A204.1 (cell line): ENCODE measurements around the gene PPFIA1.
"Not testable (repeated sequence)": the region's sequence is repeated elsewhere in the genome, so short reads cannot be mapped to it uniquely, and the experiment has no call there.

ENCODE experiments used
- FAIRE-seq: peaks from 2 replicates; lab custom pipeline; 2012; peaks lifted over from hg19 to GRCh38; lab: Jason Lieb, UNC

Gene PPFIA1

DNA sequence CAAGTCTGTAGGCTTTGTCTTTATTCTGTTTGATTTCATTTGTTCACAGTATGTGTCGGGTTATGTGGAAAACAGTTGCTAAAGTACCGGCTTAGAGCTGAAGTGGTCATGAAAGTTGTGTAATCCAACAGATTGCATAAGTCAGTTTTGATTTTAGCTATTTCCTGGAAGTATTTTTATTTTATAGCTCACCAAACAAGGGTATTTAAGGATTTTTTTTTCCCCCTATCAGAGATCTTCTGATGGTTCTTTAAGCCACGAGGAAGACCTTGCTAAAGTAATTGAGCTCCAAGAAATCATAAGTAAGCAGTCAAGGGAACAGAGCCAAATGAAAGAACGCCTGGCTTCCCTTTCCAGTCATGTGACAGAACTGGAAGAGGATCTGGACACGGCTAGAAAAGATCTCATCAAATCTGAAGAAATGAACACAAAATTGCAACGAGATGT is 55.9 kb downstream of the PPFIA1 start:
- FAIRE-seq = no peak

DNA sequence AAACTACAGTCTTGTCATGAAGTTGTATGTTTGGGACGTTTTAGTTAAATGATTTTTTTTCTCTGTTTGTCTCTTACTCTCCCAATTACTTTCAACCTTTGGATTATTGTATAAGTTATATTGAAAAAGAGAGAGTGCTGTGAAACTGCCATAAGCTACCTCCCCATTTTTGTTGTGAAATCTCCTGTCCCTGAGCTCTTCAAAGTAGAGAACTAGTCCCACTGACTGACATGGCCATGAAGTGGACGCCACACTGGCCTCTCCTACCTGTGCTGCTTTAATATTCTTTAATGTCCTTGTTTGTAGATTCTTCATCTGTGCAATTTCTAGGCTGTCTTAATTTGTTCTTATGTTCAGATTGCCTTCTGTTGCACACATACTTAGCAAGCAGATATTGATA is 56.3 kb downstream of the PPFIA1 start:
- FAIRE-seq = no peak

DNA sequence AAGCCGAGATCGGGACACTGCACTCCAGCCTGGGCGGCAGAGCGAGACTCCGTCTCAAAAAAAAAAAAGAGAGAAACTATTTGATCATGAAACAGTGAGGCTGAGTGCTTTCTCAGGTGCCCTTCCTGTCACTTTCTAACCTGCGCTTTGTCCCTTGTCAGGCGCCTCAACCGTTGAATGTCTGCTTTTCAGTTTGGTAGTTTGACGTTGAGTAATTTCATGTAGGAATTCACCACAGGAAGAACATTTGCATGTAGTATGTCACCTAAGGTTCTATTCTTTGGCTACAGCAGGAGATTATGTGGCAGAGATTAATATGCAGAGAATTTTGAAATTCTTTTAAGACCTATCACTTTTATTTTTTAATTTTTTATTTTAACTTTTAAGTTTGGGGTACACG is 57.2 kb downstream of the PPFIA1 start:
- FAIRE-seq = no peak

DNA sequence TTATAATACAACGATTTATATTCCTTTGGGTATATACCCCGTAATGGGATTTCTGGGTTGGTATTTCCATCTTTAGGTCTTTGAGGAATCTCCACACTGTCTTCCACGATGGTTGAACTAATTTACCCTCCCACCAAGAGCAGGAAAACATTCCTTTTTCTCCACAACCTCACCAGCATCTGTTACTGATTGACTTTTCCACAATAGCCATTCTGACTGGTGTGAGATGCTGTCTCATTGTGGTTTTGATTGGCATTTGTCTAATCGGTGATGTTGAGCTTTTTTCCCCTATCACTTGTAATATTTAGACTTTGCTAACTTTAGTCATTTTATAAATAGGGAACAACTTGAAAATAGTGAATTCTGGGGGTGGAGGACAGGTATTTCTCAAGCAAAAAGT is 58.1 kb downstream of the PPFIA1 start:
- FAIRE-seq = no peak

DNA sequence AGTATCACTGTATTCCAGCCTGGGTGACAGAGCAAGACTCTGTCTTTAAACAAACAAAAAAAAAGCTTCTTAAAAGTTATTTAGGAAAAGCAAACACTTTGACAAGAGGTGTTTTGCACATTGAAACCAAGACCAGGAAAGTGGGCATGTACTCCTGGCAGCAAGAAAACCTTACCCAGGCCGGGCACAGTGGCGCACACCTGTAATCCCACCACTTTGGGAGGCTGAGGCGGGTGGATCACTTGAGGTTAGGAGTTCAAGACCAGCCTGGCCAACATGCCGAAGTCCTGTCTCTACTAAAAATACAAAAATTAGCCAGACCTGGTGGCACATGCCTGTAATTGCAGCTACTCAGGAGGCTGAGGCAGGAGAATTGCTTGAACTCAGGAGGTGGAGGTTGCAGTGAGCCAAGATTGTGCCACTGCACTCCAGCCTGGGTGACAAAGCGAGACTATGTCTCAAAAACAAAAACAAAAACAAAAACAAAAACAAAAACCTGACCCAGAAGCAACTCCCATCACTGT is 60.9 kb downstream of the PPFIA1 start:
- not testable (repeated sequence) for FAIRE-seq

DNA sequence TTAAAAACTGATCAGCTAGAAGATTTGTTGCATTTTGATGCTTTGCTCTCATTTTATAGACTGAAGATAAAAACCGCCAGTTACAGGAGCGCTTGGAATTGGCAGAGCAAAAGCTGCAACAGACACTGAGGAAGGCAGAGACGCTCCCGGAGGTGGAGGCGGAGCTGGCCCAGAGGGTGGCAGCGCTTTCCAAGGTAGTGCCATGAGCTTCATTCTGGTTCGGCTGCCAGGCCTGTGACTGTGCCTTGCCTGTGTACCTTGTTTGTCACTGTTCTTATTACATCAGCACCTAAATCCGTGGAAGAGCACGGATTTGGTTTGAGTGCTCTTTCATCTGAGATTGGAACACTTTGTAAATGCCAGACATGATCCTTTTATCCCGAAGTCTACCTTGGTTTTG is 61.4 kb downstream of the PPFIA1 start:
- no peak for FAIRE-seq

DNA sequence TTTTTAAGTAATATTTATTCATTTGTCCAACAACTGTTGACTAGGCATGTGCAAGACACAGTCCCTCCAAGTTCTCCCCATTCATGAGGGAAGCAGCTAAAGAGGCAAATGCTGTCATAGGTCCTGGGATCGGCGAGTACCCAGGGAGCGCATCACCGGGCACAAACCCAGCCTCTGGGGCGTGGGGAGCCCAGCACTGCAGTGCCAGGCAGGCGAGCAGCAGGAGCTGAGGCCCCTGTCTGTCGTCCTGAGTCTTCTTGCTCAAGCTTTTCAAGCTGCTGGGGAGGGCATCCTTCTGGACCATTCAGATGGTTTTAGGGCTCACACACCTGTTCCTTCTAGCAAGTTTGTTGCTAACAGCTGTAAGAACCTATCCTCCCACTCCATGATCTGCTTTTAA is 62.1 kb downstream of the PPFIA1 start:
- no peak for FAIRE-seq

DNA sequence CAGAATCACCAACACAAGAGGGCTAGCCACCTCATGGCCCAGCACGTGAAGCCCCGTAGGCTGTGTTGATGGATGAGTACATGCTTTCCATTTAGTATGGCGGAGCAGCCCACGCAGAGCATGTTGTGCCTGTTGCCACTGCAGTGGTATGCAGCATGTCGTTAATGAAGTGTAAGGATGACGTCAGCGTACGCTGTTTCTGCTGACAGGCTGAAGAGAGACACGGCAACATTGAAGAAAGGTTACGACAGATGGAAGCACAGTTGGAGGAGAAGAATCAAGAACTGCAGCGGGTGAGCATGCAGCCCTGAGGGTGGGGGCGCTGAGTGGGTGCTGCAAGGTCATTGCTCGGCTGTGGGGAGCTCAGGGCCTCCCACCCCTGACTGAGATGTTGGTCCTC is 62.8 kb downstream of the PPFIA1 start:
- FAIRE-seq = no peak

DNA sequence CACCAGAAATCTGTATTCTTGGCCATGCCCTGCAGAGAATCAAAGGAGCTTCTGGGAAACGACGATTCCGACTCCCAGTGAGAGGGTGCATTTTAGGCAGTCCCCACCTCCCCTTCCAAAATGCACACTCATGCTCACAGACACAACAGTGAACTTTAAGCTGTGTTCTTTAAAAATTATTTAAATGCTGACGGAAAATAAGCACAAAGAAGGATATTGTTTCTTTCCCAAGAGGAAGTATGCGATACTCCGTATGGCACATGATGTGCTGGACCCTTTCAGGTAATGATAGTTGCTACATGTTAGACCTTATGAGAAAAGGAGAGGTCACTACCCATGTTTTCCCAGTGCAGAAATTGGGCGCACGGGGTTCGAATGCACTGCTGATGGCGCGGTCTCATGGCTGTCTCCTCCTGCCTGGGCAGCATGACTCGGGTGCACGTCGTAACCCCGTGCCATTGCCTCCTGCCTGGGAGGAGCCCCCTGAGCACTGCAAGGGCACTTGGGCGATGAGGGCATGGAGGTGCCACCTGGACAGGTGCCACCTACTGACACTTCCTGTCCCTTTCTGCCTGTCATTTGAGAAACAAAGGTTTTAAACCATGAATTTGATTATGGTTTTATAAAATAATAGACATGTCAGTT is 64.0 kb downstream of the PPFIA1 start:
- FAIRE-seq = no peak

DNA sequence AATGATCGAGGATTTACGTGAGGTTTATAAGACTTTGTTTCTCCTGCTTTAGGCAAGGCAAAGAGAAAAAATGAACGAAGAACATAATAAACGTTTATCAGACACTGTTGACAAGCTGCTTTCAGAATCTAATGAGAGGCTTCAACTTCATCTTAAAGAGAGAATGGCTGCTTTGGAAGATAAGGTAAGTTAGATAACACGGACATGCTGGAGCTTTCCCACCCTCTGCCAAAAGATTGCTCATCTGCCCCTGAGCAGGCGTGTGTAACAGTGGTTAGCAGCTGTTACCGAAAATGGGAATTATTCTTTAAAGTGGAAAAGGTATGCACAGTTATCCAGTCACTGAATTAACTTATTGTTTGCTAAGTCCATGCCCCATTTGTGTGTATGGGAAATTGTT is 65.0 kb downstream of the PPFIA1 start:
- no peak for FAIRE-seq

DNA sequence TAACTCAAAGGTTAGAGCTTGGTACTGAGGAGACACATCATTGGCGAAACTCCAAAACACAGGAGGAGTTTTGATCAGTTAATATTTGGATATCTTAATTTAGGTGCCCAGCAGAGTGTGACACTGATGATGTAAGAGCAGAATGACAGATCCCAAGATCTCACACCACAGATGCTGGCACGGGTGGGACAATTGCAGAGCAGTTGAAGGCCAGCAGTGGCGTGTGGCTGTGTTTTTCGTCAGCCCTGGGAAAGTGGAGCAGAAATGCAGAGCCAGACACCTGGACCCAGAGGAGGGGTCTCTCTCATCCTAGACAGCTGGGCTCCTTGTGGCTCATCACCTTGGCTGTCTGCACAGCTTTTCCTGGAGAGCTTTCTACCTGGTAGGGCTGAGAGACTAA is 68.1 kb downstream of the PPFIA1 start:
- no peak for FAIRE-seq

DNA sequence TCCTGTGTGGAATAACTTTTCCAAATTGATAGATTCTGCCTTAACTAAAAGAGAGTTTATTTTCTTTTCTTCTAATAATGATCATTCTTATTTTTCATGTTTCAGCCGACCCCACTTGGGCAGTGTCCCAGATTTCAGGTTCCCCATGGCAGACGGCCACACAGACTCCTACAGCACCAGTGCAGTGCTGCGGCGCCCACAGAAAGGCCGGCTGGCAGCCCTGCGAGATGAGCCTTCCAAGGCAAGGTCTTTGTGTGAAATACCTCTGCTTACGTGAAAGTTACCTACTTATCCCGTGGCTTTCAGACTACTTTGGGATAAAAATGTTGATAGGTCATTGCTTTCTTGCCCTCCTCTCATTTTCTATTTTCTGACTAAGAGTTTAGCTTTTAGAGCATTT is 68.6 kb downstream of the PPFIA1 start:
- FAIRE-seq = no peak

DNA sequence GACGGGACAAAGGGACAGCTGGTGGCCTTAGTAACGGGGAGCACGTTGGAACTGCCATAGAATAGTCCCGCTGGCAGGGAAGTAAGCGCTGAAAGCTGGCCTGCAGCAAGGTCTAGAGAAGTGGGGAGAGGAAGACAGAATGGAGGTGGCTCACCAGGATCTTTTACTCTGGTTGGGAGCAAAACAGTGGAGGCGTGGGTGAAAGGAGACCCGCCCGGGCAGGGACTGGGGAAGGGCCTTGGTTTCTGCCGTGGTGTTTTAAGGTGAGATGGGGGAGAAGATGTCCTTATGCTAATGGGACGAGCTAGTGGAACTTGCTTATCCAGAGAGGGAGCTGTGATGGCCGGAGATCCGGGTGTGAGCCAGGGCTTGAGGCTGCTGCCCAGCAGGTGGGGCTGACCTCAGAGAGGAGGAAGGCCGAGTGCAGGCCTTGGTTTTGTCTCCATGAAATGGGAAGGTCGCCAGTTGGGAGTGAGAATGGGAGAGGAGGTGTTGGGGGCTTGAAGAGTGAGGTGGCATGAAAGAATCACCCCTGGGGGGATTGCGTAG is 71.5 kb downstream of the PPFIA1 start:
- FAIRE-seq = no peak

DNA sequence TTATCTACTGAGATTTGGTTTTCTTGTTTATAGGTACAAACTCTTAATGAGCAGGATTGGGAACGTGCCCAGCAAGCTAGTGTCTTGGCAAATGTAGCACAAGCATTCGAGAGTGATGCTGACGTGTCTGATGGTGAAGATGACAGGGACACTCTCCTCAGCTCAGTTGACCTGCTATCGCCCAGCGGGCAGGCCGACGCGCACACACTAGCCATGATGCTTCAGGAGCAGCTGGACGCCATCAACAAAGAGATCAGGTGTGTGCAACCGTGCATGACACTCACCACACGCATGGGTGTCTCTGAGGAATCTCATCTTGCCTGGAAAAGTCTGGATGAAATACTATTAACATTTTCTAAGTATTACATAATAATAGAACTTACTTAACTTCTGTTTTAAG is 73.1 kb downstream of the PPFIA1 start:
- FAIRE-seq = no peak

DNA sequence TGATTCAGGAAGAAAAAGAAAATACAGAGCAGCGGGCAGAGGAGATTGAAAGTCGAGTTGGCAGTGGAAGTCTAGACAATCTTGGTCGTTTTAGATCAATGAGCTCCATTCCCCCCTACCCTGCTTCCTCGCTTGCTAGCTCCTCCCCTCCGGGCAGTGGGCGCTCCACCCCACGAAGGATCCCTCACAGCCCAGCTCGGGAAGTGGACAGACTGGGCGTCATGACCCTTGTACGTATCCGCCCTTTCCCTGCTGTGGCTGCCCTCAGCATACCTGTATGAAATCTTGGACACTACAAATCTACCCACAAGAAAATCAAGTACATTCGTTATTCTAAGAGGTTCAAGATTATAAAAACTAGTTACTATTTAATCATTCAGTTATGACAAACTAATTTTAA is 77.7 kb downstream of the PPFIA1 start:
- FAIRE-seq = no peak

DNA sequence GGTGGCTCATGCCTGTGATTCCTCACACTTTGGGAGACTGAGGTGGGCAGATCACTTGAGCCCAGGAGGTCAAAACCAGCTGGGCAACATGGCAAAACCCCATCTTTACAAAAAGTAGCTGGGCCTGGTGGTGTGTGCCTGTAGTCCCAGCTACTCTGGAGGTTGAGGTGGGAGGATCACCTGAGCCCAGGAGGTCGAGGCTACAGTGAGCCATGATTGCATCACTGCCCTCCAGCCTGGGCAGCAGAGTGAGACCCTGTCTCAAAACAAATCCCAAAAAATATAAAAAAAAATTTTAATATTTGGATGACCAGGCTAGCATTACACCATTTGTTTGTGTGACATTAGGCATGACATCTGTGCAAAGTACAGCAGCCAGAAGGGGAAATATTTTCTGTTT is 78.1 kb downstream of the PPFIA1 start:
- no peak for FAIRE-seq

DNA sequence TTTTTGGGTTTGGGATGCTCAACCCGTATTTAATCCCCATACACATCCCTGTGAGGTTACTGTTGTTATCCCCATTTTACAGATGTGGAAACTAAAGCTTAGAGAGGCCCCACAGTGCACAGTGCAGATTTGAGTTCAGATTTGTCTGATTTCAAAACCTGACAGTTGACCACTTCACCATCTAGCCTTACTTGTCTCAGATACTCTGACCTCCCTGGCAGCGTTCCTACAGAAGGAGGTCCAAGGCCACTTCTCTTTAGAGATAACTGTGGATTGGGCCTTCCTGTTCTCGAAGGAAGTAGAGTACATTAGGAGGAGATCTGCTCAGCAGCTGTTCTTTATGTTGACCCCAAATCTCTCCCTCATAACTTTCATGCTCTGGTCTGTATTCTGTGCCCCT is 81.2 kb downstream of the PPFIA1 start:
- no peak for FAIRE-seq

DNA sequence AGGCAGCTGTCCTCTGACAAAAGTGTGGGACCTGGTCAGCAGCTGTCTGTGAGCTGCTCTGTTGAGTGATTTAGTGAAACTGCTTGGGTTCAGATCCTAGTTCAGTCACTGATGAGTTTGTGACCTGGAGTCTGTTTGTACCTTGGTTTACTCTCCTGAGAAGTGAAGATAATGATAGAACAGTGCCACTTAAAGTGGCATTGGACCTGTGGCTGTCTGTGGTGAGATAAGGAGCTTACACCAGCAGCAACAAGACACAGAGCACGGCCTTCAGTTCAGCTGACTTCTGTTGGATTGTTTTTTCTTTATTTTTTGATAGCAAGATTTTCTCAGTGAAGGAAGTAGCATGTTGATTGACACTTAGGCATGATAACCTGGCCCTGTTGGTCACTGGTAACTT is 81.6 kb downstream of the PPFIA1 start:
- FAIRE-seq = no peak

DNA sequence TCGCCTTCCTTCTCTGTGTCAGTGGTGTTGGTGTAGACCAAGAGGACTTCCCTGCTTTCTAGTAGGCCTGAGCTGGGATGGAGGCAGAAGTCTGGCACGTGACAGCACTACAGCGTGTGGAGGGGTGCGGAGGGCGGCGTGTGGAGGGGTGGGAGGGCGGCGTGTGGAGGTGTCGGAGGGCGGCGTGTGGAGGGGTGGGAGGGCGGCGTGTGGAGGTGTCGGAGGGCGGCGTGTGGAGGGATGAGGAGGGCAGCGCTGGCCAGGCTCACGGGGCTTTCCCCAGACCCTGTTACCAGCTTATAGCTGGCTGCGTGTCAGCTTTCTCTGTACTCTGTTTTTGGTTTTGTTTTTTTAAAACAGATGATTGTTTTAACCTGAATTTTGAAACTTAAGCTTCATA is 82.1 kb downstream of the PPFIA1 start:
- no peak for FAIRE-seq

DNA sequence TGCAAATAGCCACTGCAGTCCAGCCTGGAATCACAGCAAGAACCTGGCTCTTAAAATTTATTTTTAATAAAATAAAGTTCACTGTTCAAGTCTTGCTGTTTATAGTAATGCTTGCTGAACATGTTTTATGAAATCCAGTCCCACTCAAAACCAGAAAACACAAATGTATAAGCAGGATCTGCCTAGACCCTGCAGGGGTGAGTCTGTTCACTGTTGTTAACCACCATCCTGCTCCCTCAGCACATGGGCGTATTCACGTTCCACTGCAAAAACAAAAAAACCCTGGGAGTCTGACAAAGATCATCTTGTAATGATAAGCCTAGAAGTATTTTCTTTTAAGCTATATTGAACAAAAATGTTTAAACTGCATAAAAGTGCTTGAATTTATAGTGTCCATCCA is 82.8 kb downstream of the PPFIA1 start:
- no peak for FAIRE-seq

DNA sequence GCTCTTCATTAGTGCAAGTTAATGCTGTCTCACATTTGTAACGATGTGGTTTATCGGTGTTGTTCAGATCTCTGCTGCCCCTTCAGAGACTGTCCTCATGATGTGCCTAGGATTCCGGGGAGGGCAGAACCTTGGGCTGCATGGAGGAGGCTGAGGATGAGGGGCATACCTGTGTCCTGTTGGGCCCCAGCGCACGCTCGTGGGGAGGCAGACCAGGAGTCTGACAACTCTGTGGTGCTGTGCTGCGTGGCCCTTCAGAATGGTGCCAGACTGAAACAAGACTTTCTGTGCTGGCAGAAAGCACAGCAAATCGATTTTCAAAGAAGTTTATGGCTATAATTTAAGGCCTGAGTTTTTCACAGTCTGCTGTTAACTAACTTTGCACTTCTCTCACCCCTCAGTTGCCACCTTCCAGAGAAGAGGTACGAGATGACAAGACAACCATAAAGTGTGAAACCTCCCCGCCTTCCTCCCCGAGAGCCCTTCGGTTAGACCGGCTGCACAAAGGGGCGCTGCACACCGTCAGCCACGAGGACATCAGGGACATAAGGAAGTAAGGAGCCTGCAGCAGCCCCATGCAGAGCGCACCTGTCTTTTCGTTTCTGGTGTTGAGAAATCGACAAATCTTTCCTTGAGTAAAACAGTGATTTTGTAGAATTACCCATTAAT is 83.5 kb downstream of the PPFIA1 start:
- no peak for FAIRE-seq

DNA sequence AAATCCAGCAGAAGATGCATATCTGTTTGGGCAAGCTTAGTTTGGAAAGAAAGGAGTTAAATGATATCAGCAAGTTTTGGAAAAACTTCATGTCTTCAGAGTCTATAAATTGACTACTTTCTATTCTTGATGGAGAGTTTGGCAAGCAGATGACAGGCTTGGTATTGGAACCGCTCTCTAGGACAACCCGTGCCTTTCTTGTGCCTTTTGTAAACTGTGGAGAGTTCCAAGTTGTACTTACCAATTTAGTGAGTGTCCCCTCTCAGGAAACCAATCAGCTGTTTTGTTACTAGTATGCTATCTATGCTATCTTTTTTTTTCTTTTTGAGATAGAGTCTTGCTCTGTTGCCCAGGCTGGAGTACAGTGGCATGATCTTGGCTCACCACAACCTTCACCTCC is 84.1 kb downstream of the PPFIA1 start:
- no peak for FAIRE-seq

DNA sequence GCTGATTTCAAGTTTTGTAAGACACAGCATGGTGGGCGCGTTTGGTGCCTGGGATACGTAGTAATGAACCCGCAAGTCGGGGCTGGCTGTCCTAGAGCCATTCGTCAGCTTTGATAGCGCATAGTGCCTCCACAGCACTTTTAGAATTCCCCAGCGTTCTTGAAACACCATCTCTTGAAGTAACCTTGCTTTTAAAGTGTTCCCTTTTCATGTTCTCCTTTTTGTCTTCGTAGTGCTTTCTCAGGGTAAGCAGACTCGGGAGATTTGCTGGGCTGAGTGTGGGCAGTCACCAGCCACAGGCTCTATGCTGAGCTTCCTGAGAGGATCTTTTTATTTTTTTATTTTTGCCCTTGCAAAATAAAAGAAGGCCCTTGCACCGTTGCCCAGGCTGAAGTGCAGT is 88.3 kb downstream of the PPFIA1 start:
- FAIRE-seq = no peak
